Right ventricle myocardium superior (tissue), 1 donor: ENCODE results near the gene DLG3. TPM values are rescaled to one million over a fixed set of nuclear protein-coding genes. Genes with fewer than 3 reads are reported as not detected.
"Not testable (repeated sequence)": the region's sequence is repeated elsewhere in the genome, so short reads cannot be mapped to it uniquely, and the experiment has no call there.

Source experiments
- ATAC-seq: fragments of 200-7000 bp; cut with Tn5 transposase; one replicate; pipeline ENCODE4 v1.9.1; 2020; ENCODE audit warnings: mild to moderate bottlenecking; ENCODE audit not compliant: poor library complexity
- DNase-seq: peaks from one replicate; pipeline ENCODE4 v3.0.0-alpha.2; 2020
- intact Hi-C: fragments of 100-400 bp; cut with DNase I; formaldehyde crosslinking; loops from one replicate; pipeline ENCODE4 v1.11.2; 2022
- long read RNA-seq: library from polyadenylated mRNA; unstranded; transcript quantifications from one replicate; pipeline ENCODE4 v2.0.0, GENCODE V29; 2021
- total RNA-seq: library from RNA; stranded (reverse); fragmentation: NEBNext Ultra II Directional; extraction: Animal tissue kit (Norgen Biotek cat#: 25700); gene quantifications from one replicate; pipeline ENCODE4 v1.2.1, GENCODE V29; 2021
- donor health status: DM: no; HTN: yes; CAD: no; lungs with severe emphysema.

DLG3 gene
- 7.4 TPM for total RNA-seq
- long read RNA-seq, full-length matches to known transcripts: 3 of 15 reads
- long read RNA-seq, partial matches to known transcripts: 4 of 15 reads
- long read RNA-seq, other reads (novel, unspliced or antisense): 8 of 15 reads

DNA sequence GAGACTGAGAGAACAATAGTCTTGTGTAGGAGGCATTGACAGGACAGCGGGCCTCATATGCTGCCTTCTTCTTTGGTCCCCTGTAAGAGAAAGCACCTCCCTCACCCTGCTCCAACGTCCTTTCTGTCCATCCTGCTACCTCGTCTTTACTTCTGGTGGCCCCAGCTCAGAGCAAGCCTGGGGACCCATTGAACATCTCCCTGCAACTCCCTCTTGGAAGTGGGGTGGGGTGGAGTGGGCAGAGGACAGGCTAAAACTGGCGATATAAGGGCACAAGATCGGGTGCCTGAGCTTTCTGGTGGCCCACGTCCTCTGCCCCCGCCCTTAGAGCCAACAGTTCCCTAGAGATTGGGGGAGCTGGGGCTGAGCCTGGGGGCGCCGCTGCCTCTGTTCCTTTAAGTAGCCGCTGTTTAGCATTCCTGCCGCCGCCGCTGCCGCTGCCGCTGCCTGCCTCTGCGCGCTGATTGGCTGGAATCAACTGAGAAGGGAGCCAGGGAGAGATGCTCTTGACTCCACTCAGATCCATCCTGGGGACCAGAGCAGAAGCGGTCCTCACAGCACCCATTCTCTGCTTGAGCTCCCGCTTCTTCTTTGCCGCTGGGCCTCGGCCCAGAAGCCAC, at the start of gene DLG3:
Gene DLG3, plus strand, starts transcription at position 510 of the 620 bp plus-strand sequence. CDS start 367 bp downstream, outside the sequence.
- intact Hi-C loops: no loop called here
- DNase-seq (peak; percentile 49), ATAC-seq (no peak)

DNA sequence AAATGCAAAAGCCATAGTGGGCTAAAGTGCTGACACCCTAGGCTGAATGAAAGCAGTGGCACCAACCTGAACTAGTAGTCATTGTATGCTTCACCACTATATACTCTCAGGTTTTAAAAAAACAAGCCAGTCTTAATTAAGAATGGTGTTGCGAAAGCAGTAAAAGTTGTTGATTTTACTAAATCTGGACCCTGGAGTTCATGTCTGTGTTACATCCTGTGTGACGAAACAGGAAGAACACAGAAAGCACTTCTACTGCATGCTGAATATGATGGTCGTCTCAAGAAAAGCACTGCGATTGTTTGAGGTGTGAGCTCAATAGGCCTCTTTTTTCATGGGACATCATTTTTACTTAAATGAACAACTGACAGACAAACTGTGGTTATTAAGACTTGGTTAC, 45.7 kb upstream of the DLG3 start:
- no peak for DNase-seq
- intact Hi-C loops: no loop called here
- ATAC-seq: no peak

DNA sequence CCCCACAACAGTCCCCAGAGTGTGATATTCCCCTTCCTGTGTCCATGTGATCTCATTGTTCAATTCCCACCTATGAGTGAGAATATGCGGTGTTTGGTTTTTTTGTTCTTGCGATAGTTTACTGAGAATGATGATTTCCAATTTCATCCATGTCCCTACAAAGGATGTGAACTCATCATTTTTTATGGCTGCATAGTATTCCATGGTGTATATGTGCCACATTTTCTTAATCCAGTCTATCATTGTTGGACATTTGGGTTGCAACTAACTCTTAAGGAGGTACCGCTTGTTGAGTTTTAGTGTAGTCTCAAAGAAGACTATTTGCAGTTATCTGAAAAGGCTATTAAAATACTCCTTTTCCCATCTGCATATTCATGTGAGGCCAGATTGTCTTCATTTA, 44.5 kb upstream of the DLG3 start:
- ATAC-seq, intact Hi-C loops, DNase-seq: not testable (repeated sequence)

DNA sequence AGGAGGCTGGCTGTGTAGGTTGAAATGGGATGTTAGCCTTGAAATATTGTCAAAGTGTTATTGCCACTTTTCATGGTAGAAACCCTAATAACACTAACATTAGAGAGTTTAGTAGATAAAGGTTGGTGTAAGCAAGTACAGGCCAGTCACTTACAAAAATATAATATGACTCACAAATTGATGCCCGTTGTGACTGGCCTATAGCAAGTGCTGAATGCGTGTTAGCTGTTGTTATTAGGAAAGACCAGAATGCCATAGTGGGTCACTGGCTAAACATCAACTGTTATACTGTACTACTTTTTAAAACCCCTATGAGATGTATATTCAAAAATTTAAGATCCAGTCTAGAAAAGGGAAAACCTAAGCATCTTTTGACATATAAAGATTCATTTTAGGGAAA, 41.9 kb upstream of the DLG3 start:
- ATAC-seq (no peak), DNase-seq (no peak)
- intact Hi-C loops: no loop called here

DNA sequence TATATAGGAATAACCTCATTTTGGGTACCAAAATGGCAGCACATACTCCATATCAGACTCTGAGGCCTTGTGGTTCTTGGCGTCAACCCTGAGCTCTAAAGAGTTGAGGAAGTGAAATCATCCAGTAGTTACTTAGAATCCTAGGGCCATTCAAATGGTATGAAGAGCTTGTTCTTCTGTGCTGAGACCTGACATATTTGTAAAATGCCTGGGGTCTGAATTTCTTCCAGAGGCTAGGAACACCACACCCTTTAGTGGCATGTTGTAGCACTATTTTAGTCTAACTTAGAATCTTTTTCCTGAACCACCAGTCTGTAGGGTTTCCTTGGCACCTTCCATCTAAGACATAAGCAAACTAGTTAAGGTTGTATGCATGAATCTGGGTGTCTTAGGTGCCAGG, 39.6 kb upstream of the DLG3 start:
- ATAC-seq (no peak), DNase-seq (no peak)
- intact Hi-C loops: no loop called here

DNA sequence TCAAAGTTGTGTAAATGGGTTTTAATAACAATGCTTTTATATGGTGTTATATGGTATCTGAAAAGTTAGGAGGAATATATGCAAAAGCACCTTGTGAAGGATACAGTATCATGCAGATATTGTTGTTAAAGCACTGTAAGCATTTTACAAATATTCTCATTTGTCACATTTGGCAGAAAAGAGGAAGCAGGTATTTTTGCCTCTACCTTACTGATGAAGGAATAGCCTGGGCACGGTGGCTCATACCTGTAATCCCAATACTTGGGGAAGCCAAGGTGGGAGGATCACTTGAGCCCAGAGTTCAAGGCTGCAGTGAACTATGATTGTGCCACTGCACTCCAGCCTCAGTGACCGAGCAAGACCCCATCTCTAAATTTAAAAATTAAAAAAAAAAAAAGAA, 33.7 kb upstream of the DLG3 start:
- DNase-seq (no peak), ATAC-seq (no peak)
- intact Hi-C loops: no loop called here

DNA sequence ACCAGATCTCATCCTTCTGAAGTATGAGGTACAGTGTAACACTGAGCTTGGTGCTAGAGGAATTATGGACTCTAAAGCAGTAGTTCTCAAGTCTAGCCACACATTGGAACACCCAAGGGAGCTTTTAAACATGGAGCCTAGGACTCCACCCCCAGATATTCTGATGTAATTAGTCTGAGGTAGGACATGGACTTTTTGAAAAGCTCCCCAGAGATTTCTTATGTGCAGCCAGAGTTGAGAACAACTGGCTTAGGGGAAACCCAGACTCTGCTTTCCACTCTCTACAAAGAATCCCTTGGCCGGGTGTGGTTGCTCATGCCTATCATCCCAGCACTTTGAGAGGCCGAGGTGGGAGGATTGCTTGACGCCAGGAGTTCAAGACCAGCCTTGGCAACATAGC, 33.2 kb upstream of the DLG3 start:
- intact Hi-C loops: no loop called here
- DNase-seq (no peak), ATAC-seq (no peak)

DNA sequence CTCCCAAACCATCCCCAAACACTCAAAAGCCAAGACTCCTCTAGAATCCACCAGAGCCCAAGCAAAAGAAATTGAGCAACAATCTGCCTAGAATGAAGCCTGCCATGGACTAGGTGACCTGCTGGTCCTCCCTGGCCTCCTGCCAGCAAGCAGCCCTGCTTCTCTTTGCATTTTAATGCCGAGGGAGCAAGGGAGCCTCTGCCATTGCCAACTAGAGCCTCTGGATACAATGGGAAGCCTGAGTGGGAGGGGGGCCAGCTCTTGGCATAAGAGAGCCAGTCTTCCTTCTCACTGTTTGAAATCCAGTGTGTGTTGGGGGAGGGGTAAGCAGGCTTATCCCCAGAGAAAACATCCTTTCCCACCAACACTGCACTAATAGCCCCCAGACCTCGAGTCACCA, 23.0 kb upstream of the DLG3 start:
- no peak for DNase-seq
- intact Hi-C loops: no loop called here
- ATAC-seq: no peak

DNA sequence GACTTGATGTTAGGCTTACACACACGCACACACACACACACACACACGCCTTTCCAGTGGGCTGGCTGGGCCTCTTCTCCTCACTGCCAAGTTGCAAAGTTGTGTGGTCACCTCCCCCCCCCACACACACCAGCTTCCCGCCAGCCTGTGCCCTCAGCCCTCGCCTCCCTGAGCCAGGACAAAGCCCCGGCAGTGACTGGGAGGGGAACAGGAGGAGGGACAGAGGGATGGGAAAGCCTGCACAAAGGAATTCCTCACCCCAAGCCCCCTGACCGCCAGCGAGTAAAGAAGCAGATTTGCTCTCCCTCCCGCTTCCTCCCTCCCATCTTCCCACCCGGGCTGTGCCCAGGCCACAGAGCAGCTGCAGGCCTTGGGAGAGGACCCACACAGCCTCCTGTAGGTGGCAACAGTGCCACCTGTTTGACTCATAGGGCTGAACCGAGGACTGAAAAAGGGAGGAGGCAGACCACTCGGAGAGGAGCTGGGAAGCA, 21.7 kb upstream of the DLG3 start, which contains the start of gene GDPD2:
Gene GDPD2, plus strand, starts transcription at position 464 of the 491 bp plus-strand sequence. CDS start 1,671 bp downstream, outside the sequence.
- intact Hi-C loops: no loop called here
- DNase-seq (no peak), ATAC-seq (peak; percentile 64)

DNA sequence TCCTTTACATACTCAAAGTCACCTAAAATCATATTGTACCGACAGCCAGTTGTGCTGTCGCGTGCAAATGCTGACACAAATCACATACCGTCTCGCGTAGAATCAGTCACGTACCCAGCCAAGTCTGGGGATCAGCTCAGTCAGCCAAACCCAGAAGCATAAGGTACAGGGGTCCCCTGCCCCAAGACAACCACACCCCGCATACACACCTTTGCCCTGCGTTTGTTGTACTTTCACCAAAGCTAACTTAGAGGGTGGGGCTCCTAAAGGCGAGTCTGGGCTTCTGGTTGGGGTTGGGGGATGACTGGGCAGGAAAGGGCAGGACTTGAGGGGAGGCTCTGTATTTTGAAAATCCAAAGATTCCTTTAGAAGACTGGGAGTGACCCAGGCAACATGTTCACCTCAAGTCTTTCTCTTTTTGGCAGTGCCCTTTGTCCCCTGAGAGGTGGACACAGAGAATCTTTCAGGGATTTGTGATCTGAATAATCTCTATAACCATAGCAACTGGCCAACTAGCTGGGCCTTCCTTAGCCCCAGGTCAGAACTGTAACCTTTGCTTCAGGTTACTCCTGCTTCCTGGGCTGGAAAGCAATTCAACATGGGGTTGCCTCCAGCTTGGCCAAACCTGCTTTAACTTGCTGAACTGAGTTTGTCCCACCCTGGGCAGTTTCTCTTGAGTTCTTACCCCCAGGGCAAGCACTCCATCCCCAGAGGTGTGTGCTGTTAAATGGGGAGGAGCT, 20.5 kb upstream of the DLG3 start:
- ATAC-seq (no peak), DNase-seq (no peak)
- intact Hi-C loops: no loop called here

DNA sequence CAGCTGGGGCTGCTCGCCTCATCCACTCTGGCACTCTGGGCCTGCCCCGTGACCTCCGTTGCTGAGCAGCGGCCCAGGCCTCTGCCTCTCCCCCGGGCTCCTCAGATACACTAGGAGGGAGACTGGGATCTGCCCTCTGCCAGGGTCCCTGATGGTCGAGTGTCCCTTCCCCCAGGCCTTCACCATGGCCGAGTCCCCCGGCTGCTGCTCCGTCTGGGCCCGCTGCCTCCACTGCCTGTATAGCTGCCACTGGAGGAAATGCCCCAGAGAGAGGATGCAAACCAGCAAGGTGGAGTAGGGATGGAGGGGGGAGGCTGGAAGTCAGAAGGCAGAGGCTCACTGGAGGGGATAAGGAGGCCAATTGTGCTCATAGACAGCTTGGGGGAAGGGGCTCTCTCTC, 19.8 kb upstream of the DLG3 start:
- intact Hi-C loops: no loop called here
- no peak for DNase-seq
- no peak for ATAC-seq

DNA sequence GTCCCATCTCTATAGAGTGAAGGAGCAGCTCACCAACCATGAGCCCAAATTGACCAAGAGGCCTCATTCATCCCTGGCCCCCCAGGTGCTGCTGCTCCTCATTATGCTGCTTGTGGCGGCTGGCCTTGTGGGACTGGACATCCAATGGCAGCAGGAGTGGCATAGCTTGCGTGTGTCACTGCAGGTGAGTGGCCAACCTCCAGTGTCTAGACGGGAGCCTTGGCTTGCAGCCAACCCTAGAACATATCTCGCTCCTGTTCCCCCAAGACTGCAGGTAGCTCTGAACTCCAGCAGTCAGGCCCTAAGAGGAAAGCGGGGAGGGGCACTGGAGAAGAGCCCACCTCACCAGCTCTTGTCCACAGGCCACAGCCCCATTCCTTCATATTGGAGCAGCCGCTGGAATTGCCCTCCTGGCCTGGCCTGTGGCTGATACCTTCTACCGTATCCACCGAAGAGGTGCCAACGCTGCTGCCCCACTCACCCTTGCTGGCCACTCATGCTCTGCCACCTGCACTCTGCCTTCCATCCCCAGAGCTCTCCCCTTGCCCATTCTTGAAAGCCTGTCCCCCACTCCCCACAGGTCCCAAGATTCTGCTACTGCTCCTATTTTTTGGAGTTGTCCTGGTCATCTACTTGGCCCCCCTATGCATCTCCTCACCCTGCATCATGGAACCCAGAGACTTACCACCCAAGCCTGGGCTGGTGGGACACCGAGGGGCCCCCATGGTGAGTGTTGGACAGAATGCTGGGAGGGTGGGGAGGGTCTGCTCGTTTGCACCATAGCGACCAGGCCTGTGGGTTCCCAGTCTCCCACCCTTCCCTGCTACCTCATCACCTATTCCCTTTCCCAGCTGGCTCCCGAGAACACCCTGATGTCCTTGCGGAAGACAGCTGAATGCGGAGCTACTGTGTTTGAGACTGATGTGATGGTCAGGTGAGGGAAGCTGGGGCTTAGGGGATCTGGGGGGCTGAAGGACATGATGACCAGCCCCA, 18.1 kb upstream of the DLG3 start:
- no peak for ATAC-seq
- DNase-seq: no peak
- intact Hi-C loops: no loop called here

DNA sequence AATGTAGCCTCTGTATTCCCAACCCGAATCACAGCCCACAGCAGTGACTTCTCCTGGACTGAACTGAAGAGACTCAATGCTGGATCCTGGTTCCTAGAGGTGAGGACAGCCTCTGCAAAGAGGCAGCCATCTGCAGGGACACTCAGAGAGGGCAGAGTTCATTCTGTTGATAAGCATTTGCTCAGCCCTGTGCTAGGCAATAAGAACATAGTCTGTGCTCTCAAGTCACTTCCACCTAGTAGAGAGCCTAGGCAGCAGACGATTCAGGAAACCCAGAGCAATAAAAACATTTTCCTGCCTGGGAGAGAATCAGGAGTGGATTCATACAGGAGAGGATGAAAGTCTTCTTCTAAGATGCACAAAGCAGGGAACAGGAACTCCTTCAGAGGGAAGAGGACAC, 17.3 kb upstream of the DLG3 start:
- intact Hi-C loops: no loop called here
- DNase-seq (no peak), ATAC-seq (no peak)

DNA sequence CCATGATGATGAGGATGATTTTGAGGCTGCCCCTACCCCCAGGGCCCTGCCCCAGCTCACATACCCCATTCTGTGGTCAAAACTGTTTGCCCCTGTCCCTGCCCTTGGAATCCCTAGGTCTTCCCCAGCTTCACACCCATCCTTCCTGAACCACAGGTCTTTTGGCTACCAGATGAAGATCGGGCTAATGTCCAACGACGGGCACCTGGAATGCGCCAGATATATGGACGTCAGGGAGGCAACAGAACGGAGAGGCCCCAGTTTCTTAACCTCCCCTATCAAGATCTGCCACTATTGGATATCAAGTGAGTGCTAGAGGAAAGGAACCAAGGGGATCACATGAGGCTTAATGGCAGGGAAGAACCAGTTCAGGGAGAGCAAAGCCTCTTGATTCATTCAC, 14.9 kb upstream of the DLG3 start:
- DNase-seq: no peak
- intact Hi-C loops: no loop called here
- ATAC-seq: no peak

DNA sequence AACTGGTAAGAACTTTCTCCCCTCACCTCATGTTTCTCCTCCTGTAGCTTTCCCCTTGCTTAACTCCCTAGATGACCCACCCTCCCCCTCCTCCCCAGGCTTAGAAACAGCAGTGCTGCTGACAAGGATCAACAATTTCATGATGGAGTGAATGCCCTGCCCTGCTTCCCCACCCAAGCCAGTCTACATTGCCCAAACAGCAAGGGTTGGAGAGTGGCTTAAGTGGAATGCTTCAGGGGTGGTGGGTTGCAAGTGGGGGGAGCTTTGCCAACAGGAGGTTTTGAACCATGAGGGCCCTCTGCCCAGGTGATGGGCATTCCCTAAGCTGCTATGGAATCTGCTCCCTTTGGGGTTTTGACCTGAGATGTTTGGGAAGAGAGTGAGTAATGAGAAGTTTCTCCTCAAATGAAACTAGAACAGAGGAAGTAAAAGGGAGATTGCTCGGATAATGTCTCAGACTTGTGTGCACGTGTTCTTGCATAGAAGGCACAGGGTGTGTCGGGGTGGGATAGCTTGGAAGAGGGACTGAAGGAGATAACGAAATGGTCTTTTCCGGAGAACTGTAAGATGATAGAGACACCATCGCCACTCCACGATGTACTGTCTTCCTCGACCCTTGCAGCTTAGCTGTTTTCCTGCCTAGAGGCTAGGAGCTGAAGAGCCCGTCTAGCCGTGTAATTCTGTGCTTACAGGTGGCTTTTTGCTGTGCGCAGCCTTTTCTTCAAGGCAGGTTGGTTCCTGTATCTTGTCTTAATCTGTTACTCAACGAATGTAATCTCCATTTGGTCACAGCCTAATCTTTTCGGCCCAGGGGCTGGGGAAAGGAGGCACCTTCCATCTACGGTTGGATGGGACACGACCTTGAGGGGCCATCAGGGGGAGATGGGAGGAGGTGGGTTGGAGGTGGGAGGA, 11.4 kb upstream of the DLG3 start:
- intact Hi-C loops: no loop called here
- ATAC-seq (no peak), DNase-seq (no peak)

DNA sequence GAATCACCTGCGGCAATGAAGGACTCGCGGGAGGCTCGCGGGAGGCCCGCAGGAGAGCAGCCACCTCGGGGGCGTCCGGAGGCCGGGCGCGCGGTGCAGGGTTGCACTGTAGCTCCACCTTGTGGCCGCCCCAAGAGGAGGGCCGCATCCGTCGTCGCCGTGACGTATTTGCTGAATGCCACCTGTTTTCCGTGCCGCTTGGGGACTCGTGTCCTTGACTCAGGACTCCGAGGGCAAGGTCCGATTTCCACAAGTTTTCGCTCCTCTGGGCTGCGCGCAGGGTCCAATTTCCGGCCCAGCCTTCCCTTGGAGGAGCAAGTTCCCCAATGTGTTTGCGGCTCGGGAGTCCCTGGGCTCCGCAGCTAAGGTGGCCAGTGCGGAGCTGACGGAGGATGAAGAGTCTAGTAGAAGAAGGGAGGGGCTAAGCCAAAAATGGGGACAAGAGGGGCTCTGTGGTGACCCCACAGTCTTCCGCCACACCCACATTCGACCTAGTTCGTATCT, 10.7 kb upstream of the DLG3 start:
- intact Hi-C loops: no loop called here
- peak; percentile 74 for DNase-seq
- ATAC-seq: peak; percentile 85

DNA sequence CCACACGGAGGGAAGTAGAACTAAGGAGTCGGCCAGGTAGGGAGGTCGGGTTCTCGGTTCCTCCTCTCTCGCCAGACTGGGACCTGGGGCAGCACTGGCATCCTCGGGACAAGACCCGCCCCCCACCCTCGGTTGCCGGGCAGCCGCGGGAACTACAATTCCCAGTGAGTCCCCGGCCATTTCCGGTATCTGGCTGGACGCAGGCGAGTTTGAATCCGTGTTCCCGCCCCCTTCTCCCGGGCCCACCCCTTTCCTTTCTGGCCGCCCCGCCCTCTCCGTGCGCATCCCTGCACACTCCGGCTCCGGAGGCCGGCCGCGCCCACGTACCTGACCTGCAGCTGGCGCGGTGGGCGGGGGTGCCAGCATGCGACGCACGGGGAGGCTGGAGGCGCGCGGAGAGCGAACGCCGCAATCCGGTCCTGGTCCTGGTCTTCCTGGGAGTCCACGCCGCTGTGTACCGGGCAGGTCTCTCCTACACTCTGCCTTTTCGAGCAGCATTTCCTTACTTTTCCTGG, 10.2 kb upstream of the DLG3 start:
- intact Hi-C loops: no loop called here
- ATAC-seq (peak; percentile 97), DNase-seq (peak; percentile 89)
